Measurements from ENCODE around the gene NFYC.

- TF ChIP-seq POLR2AphosphoS5 (IDR thresholded peaks at IDR 0.05; ENCODE audit: low read depth, low read length) = no peak
- no peak for TF ChIP-seq REST (IDR thresholded peaks at IDR 0.05; ENCODE audit: low read depth, low read length)
- TF ChIP-seq RFX5 (IDR thresholded peaks at IDR 0.05; ENCODE audit: low read length) = no peak
- TF ChIP-seq EZH2phosphoT487 (IDR thresholded peaks at IDR 0.05; ENCODE audit: borderline replicate concordance, low read depth) = no peak
- TF ChIP-seq ZBTB33 (IDR thresholded peaks at IDR 0.05; ENCODE audit: borderline replicate concordance, low read depth) = no peak
- no peak for TF ChIP-seq CTCF (IDR thresholded peaks at IDR 0.05)
- TF ChIP-seq JUND (IDR thresholded peaks at IDR 0.05) = no peak
- no peak for TF ChIP-seq SMC3 (IDR thresholded peaks at IDR 0.05; ENCODE audit: low read depth, low read length)
- TF ChIP-seq USF2 (IDR thresholded peaks at IDR 0.05; ENCODE audit: borderline replicate concordance, low read depth, low read length) = no peak
- TF ChIP-seq NRF1 (IDR thresholded peaks at IDR 0.05; ENCODE audit: low read depth, low read length) = no peak
- TF ChIP-seq MEF2A (IDR thresholded peaks at IDR 0.05; ENCODE audit: borderline replicate concordance, low read depth) = no peak
Observed at GRCh38 chr1:40799351-40799867, 107.9 kb downstream of the NFYC start.

Measured in SK-N-SH (cell line).